ENCODE data around the gene CXXC5.

The CXXC5 gene

DNA sequence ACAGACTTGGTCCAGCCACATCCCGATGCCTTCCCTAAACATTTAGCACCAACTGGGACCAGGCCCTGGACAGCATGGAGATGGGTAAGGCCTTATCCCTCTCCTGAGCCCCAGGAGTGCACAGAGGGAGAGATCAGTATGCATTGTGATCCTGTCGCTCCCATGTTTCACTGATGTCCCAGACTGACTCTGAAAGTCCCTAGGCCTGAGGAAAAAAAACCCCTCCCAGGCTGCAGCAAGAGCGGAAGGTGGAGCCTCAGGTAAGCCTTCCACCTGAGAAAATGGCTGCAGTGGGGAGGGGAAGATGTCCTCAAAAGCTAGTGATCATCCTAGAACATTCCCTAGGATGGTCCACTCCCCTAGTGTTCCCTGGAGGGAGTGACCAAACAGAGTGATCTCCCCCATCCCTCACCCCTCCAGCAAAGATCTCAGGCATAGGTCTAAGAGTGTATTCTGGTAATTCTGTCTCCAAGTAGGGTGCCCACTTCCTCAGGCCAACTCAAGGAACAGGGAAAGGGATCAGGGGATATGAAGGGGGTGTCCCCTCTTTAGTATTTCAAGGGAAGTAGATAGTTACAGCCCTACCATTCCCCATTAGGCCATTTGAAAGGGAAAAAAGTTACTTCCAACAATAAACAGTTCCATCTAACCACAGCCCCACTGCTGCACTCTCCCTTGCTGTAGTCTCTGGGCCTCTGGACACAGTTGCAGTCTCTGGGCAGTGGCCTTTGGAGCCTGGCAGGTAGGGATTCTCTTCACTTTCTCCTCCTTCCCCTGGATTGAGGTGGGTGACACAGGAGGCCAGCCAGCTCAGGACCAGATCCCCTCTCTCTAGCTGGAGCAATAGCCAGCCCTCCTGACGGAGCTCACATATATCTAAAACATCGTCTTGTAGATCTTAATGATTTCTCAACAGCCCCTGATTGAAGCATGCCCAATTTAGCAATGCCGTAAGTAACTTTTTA is 6.8 kb upstream of the CXXC5 start:
- POLR2A ChIA-PET = no interaction called here
- no peak for DNase-seq (ENCODE audit: low read depth, low spot score)
- no peak overlapping the region for H3K4me3 ChIP-seq (ENCODE audit: low read depth, low read length)
- CTCF ChIA-PET = interaction anchor here (1.2 to 15.0 kb wide), 3 partner anchors 49 to 124 kb away, joined by 3 to 795 read pairs (median 5); no protein-coding TSS in a partner anchor
- TF ChIP-seq, protein P1, sequence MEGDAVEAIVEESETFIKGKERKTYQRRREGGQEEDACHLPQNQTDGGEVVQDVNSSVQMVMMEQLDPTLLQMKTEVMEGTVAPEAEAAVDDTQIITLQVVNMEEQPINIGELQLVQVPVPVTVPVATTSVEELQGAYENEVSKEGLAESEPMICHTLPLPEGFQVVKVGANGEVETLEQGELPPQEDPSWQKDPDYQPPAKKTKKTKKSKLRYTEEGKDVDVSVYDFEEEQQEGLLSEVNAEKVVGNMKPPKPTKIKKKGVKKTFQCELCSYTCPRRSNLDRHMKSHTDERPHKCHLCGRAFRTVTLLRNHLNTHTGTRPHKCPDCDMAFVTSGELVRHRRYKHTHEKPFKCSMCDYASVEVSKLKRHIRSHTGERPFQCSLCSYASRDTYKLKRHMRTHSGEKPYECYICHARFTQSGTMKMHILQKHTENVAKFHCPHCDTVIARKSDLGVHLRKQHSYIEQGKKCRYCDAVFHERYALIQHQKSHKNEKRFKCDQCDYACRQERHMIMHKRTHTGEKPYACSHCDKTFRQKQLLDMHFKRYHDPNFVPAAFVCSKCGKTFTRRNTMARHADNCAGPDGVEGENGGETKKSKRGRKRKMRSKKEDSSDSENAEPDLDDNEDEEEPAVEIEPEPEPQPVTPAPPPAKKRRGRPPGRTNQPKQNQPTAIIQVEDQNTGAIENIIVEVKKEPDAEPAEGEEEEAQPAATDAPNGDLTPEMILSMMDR (IDR thresholded peaks at IDR 0.05; ENCODE audit: insufficient read depth, low read length, missing control alignments) = no peak

DNA sequence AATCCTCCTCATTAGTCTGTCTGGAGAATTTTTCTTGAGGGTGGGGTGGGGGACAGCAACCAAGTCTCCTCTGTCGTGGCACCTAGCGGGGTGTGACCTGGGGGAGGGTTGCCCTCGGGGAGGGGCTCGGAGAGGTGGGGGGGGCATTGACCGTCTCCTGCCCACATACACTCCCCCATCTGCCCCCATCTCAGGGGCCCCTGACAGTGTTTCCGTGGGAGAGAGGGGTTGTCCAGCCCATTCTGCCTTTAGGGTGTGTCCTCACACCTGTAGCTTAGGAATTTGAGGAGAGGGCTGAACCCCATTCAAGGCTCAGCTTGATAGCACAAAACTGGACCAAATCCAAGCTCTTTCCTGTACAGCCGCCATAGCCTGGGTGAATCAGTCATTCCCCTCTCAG is 5.9 kb upstream of the CXXC5 start:
- no peak overlapping the region for H3K4me3 ChIP-seq (ENCODE audit: low read depth, low read length)
- POLR2A ChIA-PET = no interaction called here
- no peak for DNase-seq (ENCODE audit: low read depth, low spot score)
- CTCF ChIA-PET = interaction anchor here (1.2 to 20.7 kb wide), 3 partner anchors 7 to 123 kb away, joined by 3 to 303 read pairs (median 5); no protein-coding TSS in a partner anchor
- TF ChIP-seq, protein P1 (IDR thresholded peaks at IDR 0.05; ENCODE audit: insufficient read depth, low read length, missing control alignments) = no peak

DNA sequence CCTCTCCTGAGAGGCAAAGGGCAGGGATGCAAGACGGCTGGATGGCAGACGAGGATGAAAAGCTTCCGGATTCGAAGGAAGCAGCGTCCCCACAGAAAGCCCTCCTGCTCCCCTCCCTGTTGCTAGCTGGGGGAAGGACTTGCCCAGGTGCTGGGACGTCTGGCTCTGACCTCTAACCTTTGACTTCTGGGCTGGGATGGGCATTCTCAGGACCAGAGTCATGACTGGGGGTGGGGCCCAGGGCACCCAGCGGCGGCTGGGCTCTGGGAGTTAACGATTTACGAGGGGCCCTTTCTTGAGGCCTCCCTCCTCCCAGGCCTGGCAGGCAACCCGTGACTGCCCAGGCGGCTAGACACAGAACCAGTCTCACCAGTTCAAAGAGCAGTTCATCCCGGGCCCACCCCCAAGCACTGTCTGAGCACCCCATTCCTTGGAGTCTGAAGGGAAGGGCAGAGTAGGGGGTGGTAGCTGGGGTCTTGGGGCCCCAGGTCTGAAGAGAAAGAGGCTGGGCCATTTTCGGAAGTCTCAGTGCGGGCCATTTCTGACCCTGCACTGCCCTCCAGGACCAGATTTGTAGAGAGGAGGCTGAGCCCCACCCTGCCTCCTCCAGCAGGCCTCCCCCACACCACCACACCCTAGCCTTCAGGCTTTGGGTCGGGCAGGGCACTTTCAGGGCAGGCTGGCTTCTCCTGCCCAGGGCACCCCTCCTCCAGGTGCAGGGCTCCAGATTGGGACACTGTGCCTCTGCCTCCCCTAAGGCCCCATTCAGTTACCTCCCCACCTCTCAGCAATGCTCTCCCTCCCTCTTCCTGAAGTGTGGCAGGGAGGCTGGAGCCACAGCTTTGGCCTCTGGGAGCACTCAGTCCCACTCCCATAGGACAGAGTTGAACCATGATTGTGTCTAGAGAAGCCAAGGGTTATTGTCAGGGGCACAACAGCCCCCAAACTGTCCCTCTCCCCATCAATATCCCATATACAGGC is 5.0 kb upstream of the CXXC5 start:
- no peak overlapping the region for H3K4me3 ChIP-seq (ENCODE audit: low read depth, low read length)
- no peak for DNase-seq (ENCODE audit: low read depth, low spot score)
- POLR2A ChIA-PET = no interaction called here
- TF ChIP-seq, protein P1 (IDR thresholded peaks at IDR 0.05; ENCODE audit: insufficient read depth, low read length, missing control alignments) = no peak
- CTCF ChIA-PET = interaction anchor here (1.2 to 20.7 kb wide), 5 partner anchors 8 to 222 kb away, joined by 3 to 303 read pairs (median 5); no protein-coding TSS in a partner anchor

DNA sequence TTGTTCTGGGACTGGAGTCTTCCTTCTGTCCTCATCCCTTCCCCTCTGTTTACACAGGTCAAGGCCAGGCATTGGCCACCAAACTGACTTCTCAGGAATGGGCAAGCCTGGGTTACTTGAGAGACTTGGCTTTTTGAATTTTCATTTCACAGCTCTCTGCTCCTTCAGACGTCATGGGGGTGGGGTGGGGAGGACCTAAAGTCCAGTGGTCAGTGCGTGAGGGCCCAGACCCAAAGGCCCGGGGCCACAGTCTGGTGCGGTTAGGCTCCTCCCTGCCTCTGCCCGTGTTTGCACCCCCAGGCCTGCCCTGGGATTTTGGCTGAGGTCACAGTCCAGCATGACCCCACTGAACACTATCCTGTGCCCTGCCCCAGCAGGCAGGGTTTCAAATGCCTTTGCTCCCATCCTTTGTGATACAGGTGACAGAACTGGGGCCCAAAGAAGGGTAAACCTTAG is 4.1 kb upstream of the CXXC5 start:
- no peak for DNase-seq (ENCODE audit: low read depth, low spot score)
- POLR2A ChIA-PET = no interaction called here
- CTCF ChIA-PET = interaction anchor here (1.2 to 20.7 kb wide), 6 partner anchors 8 to 223 kb away, joined by 3 to 303 read pairs (median 6); no protein-coding TSS in a partner anchor
- no peak overlapping the region for H3K4me3 ChIP-seq (ENCODE audit: low read depth, low read length)
- TF ChIP-seq, protein P1 (IDR thresholded peaks at IDR 0.05; ENCODE audit: insufficient read depth, low read length, missing control alignments) = no peak

DNA sequence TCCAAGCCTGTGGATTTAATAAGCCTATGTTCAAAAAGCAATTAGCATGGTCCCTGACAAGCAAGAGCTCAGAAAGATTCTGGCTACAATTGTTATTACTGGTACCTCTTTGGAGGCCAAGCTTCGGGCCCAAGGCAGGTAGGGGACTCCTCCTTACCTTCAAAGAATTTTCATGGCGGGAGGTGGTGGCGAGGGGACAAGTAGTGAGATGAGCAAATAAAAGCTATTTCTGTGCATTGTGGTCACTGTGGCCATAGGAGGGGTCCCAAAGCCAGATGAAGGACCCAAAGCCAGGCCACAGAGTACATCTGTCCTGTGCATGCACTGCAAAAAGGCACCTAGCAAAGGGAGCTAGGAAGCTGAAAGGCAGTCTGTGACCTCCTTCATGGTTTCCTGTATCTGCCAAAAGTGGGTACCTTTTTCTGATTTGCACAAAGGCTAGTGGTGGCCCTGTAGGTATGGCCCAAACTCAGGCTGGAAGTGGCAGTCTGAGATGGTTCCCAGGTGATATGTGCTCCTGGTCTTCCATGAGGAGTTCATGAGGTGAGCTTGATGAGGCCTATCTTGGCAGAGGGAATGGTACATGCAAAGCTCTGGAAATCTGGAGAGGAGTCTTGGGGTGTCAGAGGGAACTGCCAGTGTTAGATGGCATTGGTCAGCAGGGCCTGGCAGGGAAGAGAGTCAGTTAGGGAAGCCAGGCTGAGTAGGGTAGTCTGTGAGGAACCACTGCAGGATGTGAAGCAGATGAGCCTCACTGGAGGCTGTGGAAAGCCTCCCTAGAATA is 3.3 kb upstream of the CXXC5 start:
- POLR2A ChIA-PET = no interaction called here

More for the DNA sequence above, 3.3 kb upstream of the CXXC5 start:
- H3K4me3 ChIP-seq (ENCODE audit: low read depth, low read length) = no peak overlapping the region
- CTCF ChIA-PET = interaction anchor here (0.7 to 20.7 kb wide), 8 partner anchors 9 to 121 kb away, joined by 3 to 303 read pairs (median 4); no protein-coding TSS in a partner anchor
- TF ChIP-seq, protein P1 (IDR thresholded peaks at IDR 0.05; ENCODE audit: insufficient read depth, low read length, missing control alignments) = no peak
- DNase-seq (ENCODE audit: low read depth, low spot score) = no peak
